ENCODE measurements around the gene ULK3. TPM values are rescaled to one million over a fixed set of nuclear protein-coding genes. Genes with fewer than 3 reads are reported as not detected.

Gene ULK3
- total RNA-seq (29.0 and 36.0 TPM in 2 replicates), polyA plus RNA-seq (48.6 and 60.3 TPM in 2 replicates), polyA minus RNA-seq (41.1 and 58.2 TPM in 2 replicates), Bru-seq, nascent RNA (percentile 51 among the genes with signal in this experiment), BruChase-seq, experiment 1, labeled RNA remaining after a 6-hour chase (percentile 81 among the genes with signal in this experiment), BruChase-seq, experiment 2, labeled RNA remaining after a 2-hour chase (percentile 70 among the genes with signal in this experiment)
- 22.8 and 28.4 TPM in 2 replicates for polyA plus RNA-seq (2011; cell fraction: cytosol; rRNA removed)
- polyA plus RNA-seq (2011; cell fraction: nucleus; rRNA removed), result 320 and 340 TPM in 2 replicates
- polyA plus RNA-seq (2012), result 23.6 and 35.2 TPM in 2 replicates
- 19.7 TPM for polyA minus RNA-seq (2011; cell fraction: cytosol; rRNA and poly(A)+ RNA removed)
- 22.6 and 31.4 TPM in 2 replicates for polyA minus RNA-seq (2011; cell fraction: nucleus; rRNA and poly(A)+ RNA removed)
- long read RNA-seq, transcript ULK3-201 (16 exons, 2,623 nt), result major isoform, 40 of 113 reads
- long read RNA-seq, transcript ULK3-222 (15 exons, 2,951 nt), result minor isoform, 14 of 113 reads
- long read RNA-seq, partial matches to known transcripts, result 23 of 113 reads
- long read RNA-seq, other reads (novel, unspliced or antisense), result 32 of 113 reads

GRCh38 chr15:74842581-74843444, at the start of gene ULK3:
ULK3 (minus strand) TSS chr15:74843156; CDS start chr15:74843105, 51 bp downstream.
- no peaks in the 10 kb centered on the region for H4K20me1 ChIP-seq (replicated peaks; ENCODE audit: control insufficient read depth, extremely low read depth, insufficient read depth, low read length)
- H3K79me2 ChIP-seq (ENCODE audit: control insufficient read depth, insufficient read depth, low read length), result peaks cover 2% of the 10 kb centered on the region
- dilution Hi-C loops (cut with MboI; ENCODE audit: extremely low pct_ligation_motif_present, low sequenced_read_pairs) (no loop called here), intact Hi-C loops (cut with micrococcal nuclease) (loop anchor here (1.0 to 5.0 kb wide), 5 partner anchors 30 to 108 kb away; partner anchors contain the start of genes COX5A and SCAMP2)
- peak within 1 kb of the TSS; percentile 60 for H3K27ac ChIP-seq (ENCODE audit: insufficient read depth, low read depth, low read length)
- H3K27me3 ChIP-seq (ENCODE audit: control insufficient read depth in 2 of 2, insufficient read depth in 2 of 2, low read length in 2 of 2), result no peaks in the 10 kb centered on the region
- CTCF ChIA-PET, result interaction anchor here (1.1 to 5.3 kb wide), 8 partner anchors 28 to 108 kb away, joined by 3 to 37 read pairs (median 6); no protein-coding TSS in a partner anchor
- TF ChIP-seq POLR2A (IDR thresholded peaks at IDR 0.05; ENCODE audit: low read depth, low read length) (peak; percentile 88), GATA2 (IDR thresholded peaks at IDR 0.05; ENCODE audit: insufficient read depth, insufficient read length, low read depth, low read length) (no peak), CTCF (IDR thresholded peaks at IDR 0.05; ENCODE audit: extremely low read depth in 1 of 2, insufficient read depth in 1 of 2, low read depth in 1 of 2, low read length in 2 of 2) (peak; percentile 36 to 57), EZH2 (IDR thresholded peaks at IDR 0.05; ENCODE audit: borderline replicate concordance, low read depth, low read length, severe bottlenecking) (no peak), FOS (IDR thresholded peaks at IDR 0.05; ENCODE audit: borderline replicate concordance, insufficient read depth, low read length) (no peak), JUN (IDR thresholded peaks at IDR 0.05; ENCODE audit: borderline replicate concordance, insufficient read depth, insufficient read length, low read depth) (no peak), MYC (IDR thresholded peaks at IDR 0.05; ENCODE audit: low read depth, low read length) (peak; percentile 42), MAX (IDR thresholded peaks at IDR 0.05; ENCODE audit: insufficient read depth, insufficient read length) (peak; percentile 85), POLR2AphosphoS5 (IDR thresholded peaks at IDR 0.05; ENCODE audit: insufficient read depth, low read depth, low read length) (peak; percentile 88)
- POLR2A ChIA-PET, result no interaction called here
- no TSS peak for BruUV-seq (replicated peaks)
- FAIRE-seq, result peak; percentile 87
- peaks cover 11% of the 10 kb centered on the region for H3K4me1 ChIP-seq (ENCODE audit: control insufficient read depth, extremely low read depth, insufficient read depth, low read length)
- peak within 1 kb of the TSS; percentile 61 to 81 (median 71) for H3K4me3 ChIP-seq (replicated peaks in 1 of 3; ENCODE audit: insufficient read depth in 1 of 3, low read depth in 1 of 3, low read length in 3 of 3)
- no peaks in the 10 kb centered on the region for H3K9me1 ChIP-seq (replicated peaks; ENCODE audit: control insufficient read depth, extremely low read depth, insufficient read depth, low read length)
- peak within 1 kb of the TSS; percentile 87 for H3K4me2 ChIP-seq (ENCODE audit: insufficient read depth, low read length)
- H3K9me3 ChIP-seq (replicated peaks; ENCODE audit: control insufficient read depth, insufficient read depth, low read length), result no peaks in the 10 kb centered on the region
- H3K36me3 ChIP-seq (ENCODE audit: control insufficient read depth in 2 of 2, extremely low read depth in 1 of 2, insufficient read depth in 2 of 2, low read length in 2 of 2), result peaks cover 0 to 17% of the 10 kb centered on the region in 2 experiments
- peak within 1 kb of the TSS; percentile 79 for H3K9ac ChIP-seq (replicated peaks; ENCODE audit: extremely low read depth, insufficient read depth, low read length)
- H2AFZ ChIP-seq (ENCODE audit: low read depth, low read length), result peak within 1 kb of the TSS; percentile 89
- DNase-seq (ENCODE audit: low read depth, low spot score), result peak; percentile 81

Measured in endothelial cell of umbilical vein (primary cell).